IMR-90 (cell line): ENCODE data around the gene HSBP1L1.

Experiments used
- CEBPB ChIP-seq: IDR thresholded peaks from 2 replicates; pipeline ENCODE4 v1.6.1; 2012; ENCODE audit warnings: low read depth, low read length, improper control_type of control experiment
- FOS ChIP-seq: fragments of 150-350 bp; IDR thresholded peaks from 2 replicates; pipeline ENCODE4 v1.6.1; 2016; ENCODE audit warnings: low read depth, low read length
- MAFK ChIP-seq: IDR thresholded peaks from 2 replicates; pipeline ENCODE4 v1.6.1; 2012; ENCODE audit warnings: low read depth, low read length, improper control_type of control experiment
- MAZ ChIP-seq: IDR thresholded peaks from 2 replicates; pipeline ENCODE4 v1.6.1; 2012; ENCODE audit warnings: low read depth, mild to moderate bottlenecking, low read length, improper control_type of control experiment, moderate library complexity, borderline replicate concordance
- MXI1 ChIP-seq: IDR thresholded peaks from 2 replicates; pipeline ENCODE4 v1.6.1; 2012; ENCODE audit warnings: low read depth, mild to moderate bottlenecking, low read length, moderate library complexity, borderline replicate concordance
- POLR2A ChIP-seq: IDR thresholded peaks from 2 replicates; pipeline ENCODE4 v1.6.1; 2012; ENCODE audit warnings: mild to moderate bottlenecking, low read depth, low read length
- RAD21 ChIP-seq: IDR thresholded peaks from 2 replicates; pipeline ENCODE4 v1.6.1; 2012; ENCODE audit warnings: low read length, improper control_type of control experiment
- RCOR1 ChIP-seq: IDR thresholded peaks from 2 replicates; pipeline ENCODE4 v1.6.1; 2012; ENCODE audit warnings: mild to moderate bottlenecking, low read length, improper control_type of control experiment; ENCODE audit not compliant: insufficient replicate concordance
- RFX5 ChIP-seq: IDR thresholded peaks from 2 replicates; pipeline ENCODE4 v1.8.0; 2012; ENCODE audit warnings: low read depth, mild to moderate bottlenecking, low read length, moderate library complexity
- SMC3 ChIP-seq: fragments of 150-350 bp; IDR thresholded peaks from 2 replicates; pipeline ENCODE4 v1.6.1; 2016; ENCODE audit warnings: low read depth, mild to moderate bottlenecking, antibody characterized with exemption, low read length, moderate library complexity
- TF ChIP-seq, protein P1 (sequence below): conservative IDR thresholded peaks from 2 replicates; pipeline ENCODE4 v1.5.1; 2012; ENCODE audit warnings: mild to moderate bottlenecking, low read depth, low read length, improper control_type of control experiment
- TF ChIP-seq, protein P2 (sequence below): fragments of 150-350 bp; IDR thresholded peaks from 2 replicates; pipeline ENCODE4 v1.6.1; 2017; ENCODE audit warnings: mild to moderate bottlenecking, antibody characterized with exemption, low read length, low read depth

DNA sequence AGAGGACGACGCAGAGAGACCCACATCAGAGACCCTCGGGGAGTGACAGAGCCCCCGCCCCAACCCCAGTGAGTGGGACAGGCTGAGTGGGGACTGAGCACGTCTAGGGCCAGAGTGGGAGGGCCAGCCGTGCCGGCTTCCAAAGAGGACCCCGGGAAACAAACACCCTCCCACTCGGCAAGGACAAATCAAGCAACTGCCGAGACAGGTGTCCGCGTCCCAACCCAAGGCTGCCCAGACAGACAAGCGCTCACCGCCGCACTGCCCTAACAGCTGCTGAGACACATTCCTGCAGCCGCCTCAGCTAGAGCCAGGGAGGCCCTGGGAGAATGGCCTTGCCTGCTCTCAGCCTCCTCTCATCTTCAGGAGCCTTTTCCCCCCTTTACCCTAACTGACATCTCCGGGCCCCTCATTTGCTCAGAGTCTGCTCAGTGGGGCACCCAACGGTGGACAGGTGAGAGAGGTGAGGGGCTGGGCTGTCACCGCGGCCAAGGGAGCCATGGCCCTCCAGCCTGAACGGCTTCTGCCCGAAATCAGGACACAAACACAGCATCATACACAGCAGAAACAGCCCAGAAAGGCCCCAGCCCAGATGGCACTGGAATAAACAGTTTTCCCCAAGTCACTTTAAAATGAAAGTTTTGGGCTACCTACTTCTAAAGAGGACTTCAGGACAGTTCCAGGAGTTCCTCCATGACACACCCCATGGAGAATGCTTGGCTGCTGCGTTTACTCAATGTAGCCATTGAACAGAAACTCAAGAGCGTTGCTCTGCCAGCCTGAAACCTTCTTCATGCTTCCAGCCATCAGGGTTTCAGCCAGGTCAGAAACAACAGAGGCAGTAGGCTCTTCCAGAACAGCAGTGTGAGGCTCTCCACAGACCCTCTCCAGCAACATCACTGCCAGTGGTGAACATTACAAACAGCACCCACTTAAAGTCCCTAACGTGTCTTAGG is 36.6 kb upstream of the HSBP1L1 start:
- TF ChIP-seq, protein P1, sequence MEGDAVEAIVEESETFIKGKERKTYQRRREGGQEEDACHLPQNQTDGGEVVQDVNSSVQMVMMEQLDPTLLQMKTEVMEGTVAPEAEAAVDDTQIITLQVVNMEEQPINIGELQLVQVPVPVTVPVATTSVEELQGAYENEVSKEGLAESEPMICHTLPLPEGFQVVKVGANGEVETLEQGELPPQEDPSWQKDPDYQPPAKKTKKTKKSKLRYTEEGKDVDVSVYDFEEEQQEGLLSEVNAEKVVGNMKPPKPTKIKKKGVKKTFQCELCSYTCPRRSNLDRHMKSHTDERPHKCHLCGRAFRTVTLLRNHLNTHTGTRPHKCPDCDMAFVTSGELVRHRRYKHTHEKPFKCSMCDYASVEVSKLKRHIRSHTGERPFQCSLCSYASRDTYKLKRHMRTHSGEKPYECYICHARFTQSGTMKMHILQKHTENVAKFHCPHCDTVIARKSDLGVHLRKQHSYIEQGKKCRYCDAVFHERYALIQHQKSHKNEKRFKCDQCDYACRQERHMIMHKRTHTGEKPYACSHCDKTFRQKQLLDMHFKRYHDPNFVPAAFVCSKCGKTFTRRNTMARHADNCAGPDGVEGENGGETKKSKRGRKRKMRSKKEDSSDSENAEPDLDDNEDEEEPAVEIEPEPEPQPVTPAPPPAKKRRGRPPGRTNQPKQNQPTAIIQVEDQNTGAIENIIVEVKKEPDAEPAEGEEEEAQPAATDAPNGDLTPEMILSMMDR, result no peak
- TF ChIP-seq POLR2A (no peak), RFX5 (no peak), SMC3 (no peak), MXI1 (no peak), MAFK (no peak), RAD21 (no peak), MAZ (no peak), RCOR1 (no peak), CEBPB (no peak), FOS (no peak)
- TF ChIP-seq, protein P2, sequence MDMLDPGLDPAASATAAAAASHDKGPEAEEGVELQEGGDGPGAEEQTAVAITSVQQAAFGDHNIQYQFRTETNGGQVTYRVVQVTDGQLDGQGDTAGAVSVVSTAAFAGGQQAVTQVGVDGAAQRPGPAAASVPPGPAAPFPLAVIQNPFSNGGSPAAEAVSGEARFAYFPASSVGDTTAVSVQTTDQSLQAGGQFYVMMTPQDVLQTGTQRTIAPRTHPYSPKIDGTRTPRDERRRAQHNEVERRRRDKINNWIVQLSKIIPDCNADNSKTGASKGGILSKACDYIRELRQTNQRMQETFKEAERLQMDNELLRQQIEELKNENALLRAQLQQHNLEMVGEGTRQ, result no peak
